HG03457 (cell line): ENCODE measurements around the gene TARP.
"Not testable (repeated sequence)": the region's sequence is repeated elsewhere in the genome, so short reads cannot be mapped to it uniquely, and the experiment has no call there.

Experiments
- ATAC-seq: cut with Tn5 transposase; IDR thresholded peaks from one replicate; pipeline ENCODE4 v1.9.1; 2021; ENCODE audit warnings: moderate number of reproducible peaks; ENCODE audit not compliant: unreplicated experiment

TARP gene

GRCh38 chr7:38263274-38263673 lies 10.2 kb downstream of the TARP start:
- not testable (repeated sequence) for ATAC-seq

GRCh38 chr7:38262545-38262944 lies 10.9 kb downstream of the TARP start:
- no peak for ATAC-seq

GRCh38 chr7:38262026-38262425 lies 11.4 kb downstream of the TARP start:
- ATAC-seq: not testable (repeated sequence)

GRCh38 chr7:38261601-38262000 lies 11.8 kb downstream of the TARP start:
- ATAC-seq: not testable (repeated sequence)

GRCh38 chr7:38259157-38259556 lies 14.3 kb downstream of the TARP start:
- ATAC-seq: not testable (repeated sequence)

GRCh38 chr7:38257350-38257677 lies 16.1 kb downstream of the TARP start:
- no peak for ATAC-seq

GRCh38 chr7:38249849-38250248 lies 23.6 kb downstream of the TARP start:
- ATAC-seq: not testable (repeated sequence)

- no peak for ATAC-seq
These were observed 25.3 kb downstream of the TARP start for GRCh38 chr7:38248069-38248567.

GRCh38 chr7:38245409-38245977 lies 27.9 kb downstream of the TARP start:
- ATAC-seq: no peak

GRCh38 chr7:38244516-38244915 lies 28.9 kb downstream of the TARP start:
- ATAC-seq: no peak

GRCh38 chr7:38243345-38243744 lies 30.1 kb downstream of the TARP start:
- not testable (repeated sequence) for ATAC-seq

- ATAC-seq: no peak
These were observed 30.6 kb downstream of the TARP start for GRCh38 chr7:38242814-38243213.

- ATAC-seq: no peak
These were observed 32.4 kb downstream of the TARP start for GRCh38 chr7:38241071-38241470.

GRCh38 chr7:38239129-38239528 lies 34.3 kb downstream of the TARP start:
- ATAC-seq: not testable (repeated sequence)

GRCh38 chr7:38235606-38236005 lies 37.8 kb downstream of the TARP start:
- ATAC-seq: no peak

- not testable (repeated sequence) for ATAC-seq
These were observed 38.7 kb downstream of the TARP start for GRCh38 chr7:38234759-38235158.

- ATAC-seq: peak; percentile 75
These were observed 40.7 kb downstream of the TARP start for GRCh38 chr7:38232502-38233366.

GRCh38 chr7:38229884-38230642 lies 43.4 kb downstream of the TARP start:
- ATAC-seq: no peak

- ATAC-seq: no peak
These were observed 44.0 kb downstream of the TARP start for GRCh38 chr7:38229386-38229785.

GRCh38 chr7:38224392-38224791 lies 49.0 kb downstream of the TARP start:
- no peak for ATAC-seq

GRCh38 chr7:38223306-38223705 lies 50.1 kb downstream of the TARP start:
- no peak for ATAC-seq
